Measurements from ENCODE around the gene SCYGR1.
"Not testable (repeated sequence)": the region's sequence is repeated elsewhere in the genome, so short reads cannot be mapped to it uniquely, and the experiment has no call there.

SCYGR1 gene

DNA sequence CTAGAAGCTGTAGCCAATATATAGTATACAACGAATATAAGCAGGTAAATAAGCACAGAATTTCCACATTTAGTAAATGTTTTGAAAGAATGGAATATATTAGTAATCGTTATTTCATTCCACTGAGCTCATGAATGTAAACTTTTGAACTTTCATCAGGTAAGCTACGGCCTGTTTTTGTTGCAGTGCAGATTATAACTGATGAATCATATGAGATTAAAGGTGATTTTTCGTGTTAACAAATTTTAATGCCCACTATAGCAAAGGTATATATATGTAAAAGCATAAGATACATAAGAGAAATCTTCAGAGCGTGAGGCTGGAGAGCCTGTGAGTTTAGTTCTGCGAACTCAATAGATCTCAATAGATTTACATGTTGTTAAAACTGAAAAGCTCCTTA is 1.1 kb downstream of the SCYGR1 start:
- TF ChIP-seq CTCF (conservative IDR thresholded peaks at IDR 0.05; ENCODE audit: low read depth): no peak
- H3K27ac ChIP-seq: no peak overlapping the region
- CTCF ChIA-PET: no interaction called here
- POLR2A ChIA-PET (ENCODE audit: low non-redundant PET): no interaction called here
- DNase-seq (ENCODE audit: low spot score): no peak

- no peak for DNase-seq (ENCODE audit: low spot score)
- H3K27ac ChIP-seq: no peak overlapping the region
- POLR2A ChIA-PET (ENCODE audit: low non-redundant PET): no interaction called here
- CTCF ChIA-PET: no interaction called here
- TF ChIP-seq CTCF (conservative IDR thresholded peaks at IDR 0.05; ENCODE audit: low read depth): no peak
Measured at GRCh38 chr2:227383686-227384085, 4.1 kb downstream of the SCYGR1 start.

GRCh38 chr2:227382241-227382835 is 5.4 kb downstream of the SCYGR1 start:
- CTCF ChIA-PET: interaction anchor here (0.7 kb wide), 1 partner anchor 23 kb away, joined by 3 read pairs; no protein-coding TSS in a partner anchor
- POLR2A ChIA-PET (ENCODE audit: low non-redundant PET); H3K27ac ChIP-seq; DNase-seq (ENCODE audit: low spot score): not testable (repeated sequence)

DNA sequence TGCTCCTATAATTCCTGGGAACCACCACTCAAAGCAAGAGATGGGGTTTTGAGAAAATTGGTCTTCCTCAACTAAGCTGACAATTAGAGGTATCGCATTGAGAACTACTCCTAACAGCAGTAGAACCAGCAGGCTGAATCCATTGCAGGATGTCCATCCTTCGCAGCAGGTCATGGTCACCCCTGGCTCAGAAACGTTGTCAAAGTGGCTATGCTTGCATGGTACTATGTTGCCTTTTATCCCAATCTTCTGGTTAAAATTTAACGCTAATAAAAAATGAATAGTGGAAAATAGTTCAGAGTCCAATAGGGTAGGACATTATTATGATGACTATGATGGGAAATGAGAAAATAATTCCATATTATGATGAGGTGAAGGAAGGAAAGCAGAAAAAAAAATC is 8.7 kb downstream of the SCYGR1 start, which contains the start of gene TM4SF20:
Gene TM4SF20 (minus strand): TSS at position 212 of the 400 bp plus-strand sequence. CDS start 38 bp downstream, at position 174.
- H3K27ac ChIP-seq: no peak within 1 kb of the TSS
- POLR2A ChIA-PET (ENCODE audit: low non-redundant PET): no interaction called here
- TF ChIP-seq CTCF (conservative IDR thresholded peaks at IDR 0.05; ENCODE audit: low read depth): no peak
- CTCF ChIA-PET: no interaction called here
- no peak for DNase-seq (ENCODE audit: low spot score)

DNA sequence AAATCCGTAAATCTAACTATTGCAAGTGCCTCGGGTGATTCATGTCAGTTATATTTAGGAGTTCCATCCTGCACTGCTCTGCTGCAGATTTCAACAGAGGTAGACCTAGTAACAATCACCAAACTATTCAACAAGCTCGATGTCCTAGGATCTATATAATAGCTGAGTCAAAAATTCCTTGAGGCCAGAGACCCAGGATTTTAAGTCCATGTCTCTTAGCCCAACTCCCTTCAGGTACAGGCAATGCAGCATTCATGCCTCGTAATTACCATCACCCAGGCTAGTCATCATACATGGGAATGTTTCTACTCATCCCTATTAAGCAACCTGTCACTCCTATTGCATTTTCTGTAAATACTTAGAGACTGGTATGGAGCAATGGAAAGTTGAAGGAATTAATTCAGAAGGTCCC is 9.4 kb downstream of the SCYGR1 start:
- CTCF ChIA-PET: no interaction called here
- TF ChIP-seq CTCF (conservative IDR thresholded peaks at IDR 0.05; ENCODE audit: low read depth): no peak

GRCh38 chr2:227377467-227378351 is 10.0 kb downstream of the SCYGR1 start:
- no peak overlapping the region for H3K27ac ChIP-seq
- DNase-seq (ENCODE audit: low spot score): no peak
- ChIA-PET CTCF (interaction anchor here (0.6 kb wide), 1 partner anchor 219 kb away, joined by 4 read pairs; no protein-coding TSS in a partner anchor), POLR2A (ENCODE audit: low non-redundant PET) (no interaction called here)
- no peak for TF ChIP-seq CTCF (conservative IDR thresholded peaks at IDR 0.05; ENCODE audit: low read depth)

More for the DNA sequence above, 9.4 kb downstream of the SCYGR1 start:
- POLR2A ChIA-PET (ENCODE audit: low non-redundant PET): no interaction called here
- no peak overlapping the region for H3K27ac ChIP-seq
- DNase-seq (ENCODE audit: low spot score): peak; percentile 58

All from RWPE1 (cell line).